T-helper 2 cell treated with Interferon-gamma antibody and Interleukin-4, amounts not matched to agents 100 ng/mL and 5 ng/mL, for 36 hours (primary cell): ENCODE measurements around the gene KCNJ2. TPM values are rescaled to one million over a fixed set of nuclear protein-coding genes. Genes with fewer than 3 reads are reported as not detected.

Experiments
- intact Hi-C: fragments of 100-400 bp; cut with micrococcal nuclease; formaldehyde crosslinking; loops from one replicate; pipeline ENCODE4 v1.15.1; 2023
- total RNA-seq: library from RNA; stranded (reverse); gene quantifications from 2 replicates; pipeline ENCODE4 v1.2.3, GENCODE V29; 2022

Gene KCNJ2
- total RNA-seq = 0.32 and 0.41 TPM in 2 replicates

GRCh38 chr17:70168977-70169708 is at the start of gene KCNJ2:
Gene KCNJ2 (plus strand): TSS chr17:70169532. CDS start chr17:70175040, 5,508 bp downstream.
- intact Hi-C loops = loop anchor here (1.0 to 10.0 kb wide), 2 partner anchors 600 to 844 kb away; partner anchors contain the start of gene ABCA5

DNA sequence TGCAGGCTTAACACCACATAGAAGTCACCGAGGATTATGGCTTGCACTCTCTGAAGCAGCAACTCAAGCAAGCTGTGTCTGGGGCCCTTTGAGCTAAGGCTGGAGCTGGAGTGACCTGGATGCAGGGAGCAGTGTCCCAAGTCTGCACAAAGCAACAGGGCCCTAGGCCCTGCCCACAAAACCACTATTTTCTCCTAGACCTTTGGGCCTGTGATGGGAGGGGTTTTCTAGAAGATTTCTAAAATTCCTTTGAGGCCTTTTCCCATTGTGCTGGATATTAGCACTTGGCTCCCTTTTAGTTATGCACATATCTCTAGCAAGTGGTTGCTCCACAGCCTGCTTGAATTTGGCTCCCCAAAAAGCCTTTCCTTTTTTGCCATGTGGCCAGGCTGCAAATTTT is 49.8 kb upstream of the KCNJ2 start:
- intact Hi-C loops = no loop called here

GRCh38 chr17:70119983-70120382 is 49.3 kb upstream of the KCNJ2 start:
- intact Hi-C loops = no loop called here

GRCh38 chr17:70120425-70120824 is 48.9 kb upstream of the KCNJ2 start:
- intact Hi-C loops = no loop called here

- intact Hi-C loops = no loop called here
These were observed 48.2 kb upstream of the KCNJ2 start for GRCh38 chr17:70121126-70121525.

GRCh38 chr17:70123193-70123592 is 46.1 kb upstream of the KCNJ2 start:
- intact Hi-C loops = no loop called here

DNA sequence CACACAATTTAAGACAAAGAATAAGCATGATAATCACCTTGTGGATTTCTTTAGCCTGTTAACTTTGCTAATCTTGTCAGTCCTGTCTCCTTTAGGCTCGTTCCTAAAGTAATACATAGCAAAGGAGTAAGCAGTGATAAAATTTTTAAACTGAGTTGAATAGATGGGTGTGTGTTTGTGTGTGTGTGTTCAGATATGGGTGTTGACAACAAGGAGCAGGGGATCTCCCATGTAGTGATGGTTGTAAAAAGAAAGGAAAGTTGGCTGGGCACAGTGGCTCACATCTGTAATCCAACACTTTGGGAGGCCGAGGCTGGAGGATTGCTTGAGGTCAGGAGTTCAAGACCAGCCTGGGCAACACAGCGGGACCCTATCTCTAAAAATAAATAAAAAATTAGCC is 44.6 kb upstream of the KCNJ2 start:
- intact Hi-C loops = no loop called here

GRCh38 chr17:70127221-70127873 is 42.0 kb upstream of the KCNJ2 start:
- intact Hi-C loops = no loop called here

DNA sequence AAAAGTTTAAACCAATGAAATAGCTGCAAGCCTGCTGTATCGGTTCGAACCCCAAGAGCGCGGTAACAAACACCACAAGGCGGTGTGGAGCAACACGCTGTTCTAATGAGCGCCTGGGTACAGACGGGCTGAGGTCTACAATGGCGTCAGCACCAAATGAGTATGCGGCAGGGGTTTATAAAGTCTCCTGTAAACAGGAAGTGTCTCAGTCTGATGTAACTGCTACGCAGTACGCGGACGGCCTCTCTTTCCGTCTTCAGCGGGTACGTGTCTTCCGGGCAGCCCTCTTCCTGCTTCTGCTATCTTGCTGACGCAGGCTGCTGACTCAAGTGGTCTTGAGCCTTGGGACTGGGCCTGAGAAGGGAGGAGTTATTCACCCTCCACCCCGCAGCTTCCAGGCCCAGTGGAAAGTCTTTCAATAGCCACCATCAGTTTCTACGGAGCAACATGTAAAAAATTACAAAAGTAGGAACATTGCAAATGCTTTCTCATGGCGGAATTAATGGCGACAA is 40.5 kb upstream of the KCNJ2 start:
- intact Hi-C loops = no loop called here

GRCh38 chr17:70130289-70130688 is 39.0 kb upstream of the KCNJ2 start:
- intact Hi-C loops = loop anchor here (10.0 kb wide), 1 partner anchor 395 kb away; no protein-coding TSS in a partner anchor

DNA sequence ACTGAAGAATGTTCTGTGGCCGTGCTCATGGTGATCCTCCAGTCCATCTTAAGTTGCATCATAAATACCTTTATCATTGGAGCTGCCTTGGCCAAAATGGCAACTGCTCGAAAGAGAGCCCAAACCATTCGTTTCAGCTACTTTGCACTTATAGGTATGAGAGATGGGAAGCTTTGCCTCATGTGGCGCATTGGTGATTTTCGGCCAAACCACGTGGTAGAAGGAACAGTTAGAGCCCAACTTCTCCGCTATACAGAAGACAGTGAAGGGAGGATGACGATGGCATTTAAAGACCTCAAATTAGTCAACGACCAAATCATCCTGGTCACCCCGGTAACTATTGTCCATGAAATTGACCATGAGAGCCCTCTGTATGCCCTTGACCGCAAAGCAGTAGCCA is 36.8 kb upstream of the KCNJ2 start:
- intact Hi-C loops = loop anchor here (10.0 kb wide), 1 partner anchor 398 kb away; no protein-coding TSS in a partner anchor

GRCh38 chr17:70134042-70134441 is 35.3 kb upstream of the KCNJ2 start:
- intact Hi-C loops = loop anchor here (10.0 kb wide), 1 partner anchor 399 kb away; no protein-coding TSS in a partner anchor

DNA sequence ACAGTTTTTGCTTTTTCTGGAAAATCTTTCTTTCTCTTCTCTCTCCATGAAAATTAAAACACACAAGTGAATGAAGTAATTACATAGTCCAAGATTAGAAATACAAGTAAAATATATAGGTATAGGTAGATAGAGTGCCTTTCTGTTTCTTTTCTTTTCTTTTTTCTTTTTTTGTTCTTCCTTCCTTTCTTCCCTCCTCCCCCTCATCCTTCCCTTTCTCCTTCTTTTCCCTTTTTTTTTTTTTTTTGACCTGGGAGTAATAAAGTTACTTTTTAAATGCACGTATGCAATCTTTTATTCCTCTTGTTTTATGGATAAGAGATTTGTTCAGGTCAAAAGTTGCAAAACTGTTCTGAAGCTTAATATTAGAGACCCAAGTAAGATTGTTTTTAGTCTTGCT is 34.6 kb upstream of the KCNJ2 start:
- intact Hi-C loops = loop anchor here (10.0 kb wide), 1 partner anchor 400 kb away; no protein-coding TSS in a partner anchor

GRCh38 chr17:70136131-70136530 is 33.2 kb upstream of the KCNJ2 start:
- intact Hi-C loops = loop anchor here (10.0 kb wide), 1 partner anchor 401 kb away; no protein-coding TSS in a partner anchor

DNA sequence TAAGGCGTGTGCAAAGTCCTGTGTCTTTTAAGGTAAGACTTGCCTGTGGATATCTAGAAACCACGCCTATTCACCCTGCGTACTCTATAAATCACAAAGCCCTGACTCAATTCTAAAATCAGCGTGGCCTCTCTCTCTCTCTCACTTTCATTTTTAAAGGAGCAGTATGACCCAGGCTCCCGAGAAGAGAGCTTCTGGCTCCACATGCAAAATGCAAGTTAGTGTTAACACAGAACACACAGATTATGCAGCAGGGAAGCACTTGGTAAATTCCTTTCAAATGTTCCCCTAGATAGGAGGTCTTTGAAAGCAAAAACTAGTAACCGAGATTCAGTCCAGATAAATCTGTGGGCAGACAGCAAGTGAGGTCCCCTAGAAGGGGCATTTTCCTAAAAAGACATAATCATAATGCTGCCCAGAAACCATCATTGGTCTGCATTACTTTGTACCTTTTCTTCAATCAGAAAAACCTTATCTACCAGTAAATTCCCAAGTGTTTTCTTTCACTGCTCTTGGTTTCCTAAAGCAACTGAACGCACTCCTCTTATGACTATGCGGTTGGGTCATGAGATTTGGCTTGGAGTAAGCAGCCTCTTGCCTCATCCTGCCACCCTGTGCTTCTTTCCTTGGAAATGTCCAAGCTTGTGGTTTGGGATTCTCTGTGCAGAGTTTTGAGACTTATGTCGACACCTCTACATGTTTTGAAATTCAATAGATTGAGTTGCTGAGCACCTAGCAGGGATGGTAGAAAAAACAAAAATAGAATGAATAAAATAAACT is 31.7 kb upstream of the KCNJ2 start:
- intact Hi-C loops = loop anchor here (10.0 kb wide), 1 partner anchor 403 kb away; no protein-coding TSS in a partner anchor

DNA sequence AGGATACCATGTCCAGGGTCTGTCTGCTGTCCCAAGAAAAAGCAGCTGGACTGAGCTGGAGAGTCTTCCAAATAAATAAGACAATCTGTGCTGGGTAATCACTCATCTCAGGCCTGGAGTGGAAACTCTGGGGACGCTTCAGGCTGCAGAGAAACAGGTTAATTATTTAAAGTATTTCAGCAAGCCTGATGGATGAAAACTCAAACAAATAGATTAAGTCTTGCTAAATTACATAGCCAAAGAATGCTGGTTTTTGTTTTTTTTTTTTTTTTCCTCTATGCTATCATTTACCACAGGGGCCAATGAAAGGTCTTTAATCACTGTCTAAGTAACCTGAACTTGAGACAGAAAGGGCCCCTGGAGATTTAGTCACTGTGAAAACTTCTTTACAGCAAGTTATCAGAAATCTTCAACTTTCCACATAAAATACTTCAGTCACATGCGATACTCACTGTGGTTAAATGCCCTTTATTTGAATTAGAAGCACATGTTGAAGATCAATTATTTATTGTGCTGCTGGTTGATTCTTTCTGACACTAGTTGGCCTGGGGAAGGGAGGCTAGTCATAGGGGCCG is 31.0 kb upstream of the KCNJ2 start:
- intact Hi-C loops = loop anchor here (10.0 kb wide), 1 partner anchor 404 kb away; no protein-coding TSS in a partner anchor

DNA sequence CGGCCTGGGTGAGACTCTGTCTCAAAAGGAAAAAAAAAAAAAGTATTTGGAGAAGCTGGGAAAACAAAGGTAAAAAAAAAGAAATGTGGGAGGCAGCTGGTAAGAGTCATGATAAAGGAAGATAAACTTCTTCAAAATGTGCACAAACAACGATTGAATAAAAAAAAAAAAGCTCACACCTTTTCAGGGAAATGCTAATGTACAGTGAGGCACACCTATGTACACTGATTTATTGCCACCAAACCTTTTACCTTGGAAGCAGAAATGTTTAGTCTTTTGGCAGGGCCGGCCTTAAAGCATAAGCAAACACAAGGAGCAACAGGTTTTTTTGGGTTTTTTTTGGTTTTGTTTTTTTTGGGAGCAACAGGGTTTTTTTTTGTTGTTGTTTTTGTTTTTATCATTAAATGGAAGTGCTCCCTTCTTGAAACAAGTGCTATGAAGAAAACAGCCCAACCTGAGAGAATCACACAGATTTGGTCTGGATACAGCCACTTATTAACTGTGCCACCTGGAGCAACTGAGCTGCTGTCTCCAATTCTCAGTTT is 29.8 kb upstream of the KCNJ2 start:
- intact Hi-C loops = loop anchor here (10.0 kb wide), 1 partner anchor 405 kb away; no protein-coding TSS in a partner anchor

DNA sequence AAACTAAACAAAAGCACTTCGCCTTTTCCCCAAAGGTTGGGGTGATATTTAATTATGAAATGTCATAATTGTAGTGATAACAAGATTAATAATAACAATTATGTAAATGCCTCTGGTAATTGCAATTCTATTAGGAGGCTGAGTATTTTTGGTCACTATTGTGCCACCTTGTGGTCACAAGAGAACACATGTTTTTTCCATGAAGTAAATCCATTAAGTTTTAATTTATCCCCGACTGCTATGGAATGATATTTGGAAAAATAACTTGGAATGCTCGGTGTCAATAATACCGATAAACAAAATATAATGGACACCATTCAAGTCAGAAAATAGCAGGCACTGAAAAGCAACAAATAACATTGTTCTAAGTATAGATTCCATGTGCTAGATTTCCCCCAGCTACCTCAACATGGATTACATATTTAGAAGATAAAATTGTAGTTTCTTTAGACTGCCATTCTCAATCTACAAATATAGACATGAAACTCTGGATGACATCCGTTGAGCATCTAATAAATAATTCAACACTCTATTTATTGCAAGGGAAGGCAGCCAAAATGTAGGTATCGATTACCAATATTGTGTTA is 25.0 kb upstream of the KCNJ2 start:
- intact Hi-C loops = loop anchor here (1.0 kb wide), 2 partner anchors 537 to 575 kb away; no protein-coding TSS in a partner anchor

- intact Hi-C loops = no loop called here
These were observed 16.1 kb upstream of the KCNJ2 start for GRCh38 chr17:70153210-70153609.

DNA sequence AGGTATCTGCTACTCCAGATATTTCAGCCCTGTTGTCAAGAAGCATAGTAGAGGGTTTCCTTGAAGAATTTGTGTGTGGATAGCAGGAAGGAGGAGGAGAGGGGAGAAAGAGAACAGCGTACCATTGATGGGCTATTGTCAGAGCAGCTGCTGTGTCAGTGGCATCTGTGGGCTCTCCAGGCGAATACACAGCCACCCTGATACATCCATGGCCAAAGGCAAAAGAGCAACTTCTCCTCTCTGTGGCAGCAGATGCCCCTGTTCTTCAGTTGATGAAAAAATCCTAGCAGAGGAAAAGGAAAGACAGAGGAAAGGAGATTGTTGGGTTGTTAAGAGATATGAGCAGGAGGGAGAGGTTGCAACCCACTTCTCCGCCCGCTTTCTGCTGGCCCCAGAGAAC is 12.2 kb upstream of the KCNJ2 start:
- intact Hi-C loops = no loop called here
